Muscle of back (tissue), 11 donors: ENCODE measurements around the gene CSPG4. TPM values are rescaled to one million over a fixed set of nuclear protein-coding genes. Genes with fewer than 3 reads are reported as not detected.
"Not testable (repeated sequence)": the region's sequence is repeated elsewhere in the genome, so short reads cannot be mapped to it uniquely, and the experiment has no call there.

Source experiments
- DNase-seq, 3 donors: peaks; one replicate each; pipeline versions ENCODE4 v3.0.0 to v3.0.0-alpha.2; 2013
- polyA plus RNA-seq, 10 donors: library from polyadenylated mRNA; unstranded; fragments of 120-200 nt; gene quantifications; one replicate each; pipeline ENCODE4 v1.2.1, GENCODE V29; 2013; ENCODE audit not compliant: insufficient read length in 10 of 10

Gene CSPG4
- polyA plus RNA-seq, 10 donors, result 47.8 to 91.9 (median 81.5) TPM

GRCh38 chr15:75693028-75693427, 19.6 kb downstream of the CSPG4 start:
- DNase-seq, result not testable (repeated sequence)

- not testable (repeated sequence) for DNase-seq
Measured at GRCh38 chr15:75692311-75692710, 20.3 kb downstream of the CSPG4 start.

- DNase-seq, result not testable (repeated sequence)
Measured at GRCh38 chr15:75689429-75689828, 23.2 kb downstream of the CSPG4 start.

- no peak for DNase-seq
Measured at GRCh38 chr15:75688831-75689230, 23.8 kb downstream of the CSPG4 start.

GRCh38 chr15:75688278-75688557, 24.4 kb downstream of the CSPG4 start:
- DNase-seq, result no peak

GRCh38 chr15:75687486-75688277, 25.0 kb downstream of the CSPG4 start:
- no peak for DNase-seq

- peak in 2 of 3 donors; percentile 68 to 83 for DNase-seq
Measured at GRCh38 chr15:75686212-75686642, 26.4 kb downstream of the CSPG4 start.

- DNase-seq, result no peak
Measured at GRCh38 chr15:75685195-75685594, 27.5 kb downstream of the CSPG4 start.

GRCh38 chr15:75684648-75685047, 28.0 kb downstream of the CSPG4 start:
- DNase-seq, result no peak

GRCh38 chr15:75683646-75684312, 28.9 kb downstream of the CSPG4 start:
- DNase-seq, result peak in 2 of 3 donors; percentile 67 to 76

- no peak for DNase-seq
Measured at GRCh38 chr15:75682181-75683135, 30.2 kb downstream of the CSPG4 start.

GRCh38 chr15:75680007-75680789, 32.5 kb downstream of the CSPG4 start:
- no peak for DNase-seq

- not testable (repeated sequence) for DNase-seq
Measured at GRCh38 chr15:75678324-75678690, 34.3 kb downstream of the CSPG4 start.

- no peak for DNase-seq
Measured at GRCh38 chr15:75677465-75678323, 35.0 kb downstream of the CSPG4 start.

- DNase-seq, result no peak
Measured at GRCh38 chr15:75676688-75677464, 35.8 kb downstream of the CSPG4 start.

GRCh38 chr15:75675579-75676404, 36.9 kb downstream of the CSPG4 start:
- DNase-seq, result no peak

- no peak for DNase-seq
Measured at GRCh38 chr15:75674366-75674765, 38.3 kb downstream of the CSPG4 start.

GRCh38 chr15:75673426-75674235, 39.0 kb downstream of the CSPG4 start:
- DNase-seq, result peak; percentile 86 to 95 (median 87)
